ENCODE results near the gene POLE. TPM values are rescaled to one million over a fixed set of nuclear protein-coding genes. Genes with fewer than 3 reads are reported as not detected.
"Not testable (repeated sequence)": the region's sequence is repeated elsewhere in the genome, so short reads cannot be mapped to it uniquely, and the experiment has no call there.

The POLE gene
- total RNA-seq, 1 donor from 2014 or later: 56.7 TPM

GRCh38 chr12:132601171-132601883 is 85.8 kb downstream of the POLE start:
- Histone ChIP-seq H3K36me3 (no peaks in the 10 kb centered on the region), H3K9me3 (no peaks in the 10 kb centered on the region), H3K27ac (peak overlapping the region; percentile 56), H3K27me3 (peaks cover 13% of the 10 kb centered on the region), H3K4me1 (peaks cover 12% of the 10 kb centered on the region), H3K4me3 (peak overlapping the region; percentile 45 to 49)
- intact Hi-C loops (cut with DNase I): no loop called here
- TF ChIP-seq CTCF (IDR thresholded peaks at IDR 0.05) (no peak), POLR2AphosphoS5 (IDR thresholded peaks at IDR 0.05; ENCODE audit: insufficient read depth in 1 of 2, low read depth in 1 of 2) (no peak), POLR2A (IDR thresholded peaks at IDR 0.05) (no peak)
- no peak for DNase-seq (ENCODE audit: extremely low spot score in 2 of 2)

- Histone ChIP-seq H3K4me1 (peaks cover 12% of the 10 kb centered on the region), H3K27me3 (peaks cover 13% of the 10 kb centered on the region)
Measured at GRCh38 chr12:132600048-132601032, 86.8 kb downstream of the POLE start.

GRCh38 chr12:132599502-132599901 is 87.6 kb downstream of the POLE start:
- Histone ChIP-seq H3K27me3 (peaks cover 11% of the 10 kb centered on the region), H3K4me1 (peaks cover 12% of the 10 kb centered on the region)
- intact Hi-C loops (cut with DNase I): not testable (repeated sequence)

More at GRCh38 chr12:132600048-132601032, 86.8 kb downstream of the POLE start:
- no peak for DNase-seq (ENCODE audit: extremely low spot score in 2 of 2)
- peak; percentile 16 to 45 (median 30) for TF ChIP-seq CTCF (IDR thresholded peaks at IDR 0.05)
- no peak for TF ChIP-seq POLR2AphosphoS5 (IDR thresholded peaks at IDR 0.05; ENCODE audit: insufficient read depth in 1 of 2, low read depth in 1 of 2)
- TF ChIP-seq POLR2A (IDR thresholded peaks at IDR 0.05): no peak
- Histone ChIP-seq H3K9me3 (no peaks in the 10 kb centered on the region), H3K36me3 (no peaks in the 10 kb centered on the region), H3K27ac (peak overlapping the region; percentile 56), H3K4me3 (peak overlapping the region; percentile 45 to 49)
- intact Hi-C loops (cut with DNase I): no loop called here

GRCh38 chr12:132597333-132598316 is 89.5 kb downstream of the POLE start:
- Histone ChIP-seq H3K4me1 (peaks cover 17% of the 10 kb centered on the region), H3K27ac (peak overlapping the region; percentile 80), H3K27me3 (no peaks in the 10 kb centered on the region), H3K4me3 (peak overlapping the region in 1 of 2 donors; percentile 48), H3K36me3 (no peaks in the 10 kb centered on the region), H3K9me3 (no peaks in the 10 kb centered on the region)
- no peak for DNase-seq (ENCODE audit: extremely low spot score in 2 of 2)
- TF ChIP-seq POLR2AphosphoS5 (IDR thresholded peaks at IDR 0.05; ENCODE audit: insufficient read depth in 1 of 2, low read depth in 1 of 2): no peak
- no peak for TF ChIP-seq CTCF (IDR thresholded peaks at IDR 0.05)
- no peak for TF ChIP-seq POLR2A (IDR thresholded peaks at IDR 0.05)
- intact Hi-C loops (cut with DNase I): no loop called here

More at GRCh38 chr12:132599502-132599901, 87.6 kb downstream of the POLE start:
- not testable (repeated sequence) for H3K4me3 ChIP-seq; H3K27ac ChIP-seq; DNase-seq (ENCODE audit: extremely low spot score in 2 of 2); H3K36me3 ChIP-seq; H3K9me3 ChIP-seq

GRCh38 chr12:132596016-132596415 is 91.1 kb downstream of the POLE start:
- H3K27ac ChIP-seq: no peak overlapping the region
- TF ChIP-seq CTCF (IDR thresholded peaks at IDR 0.05): no peak
- no peak for TF ChIP-seq POLR2AphosphoS5 (IDR thresholded peaks at IDR 0.05; ENCODE audit: insufficient read depth in 1 of 2, low read depth in 1 of 2)
- intact Hi-C loops (cut with DNase I): no loop called here

More at GRCh38 chr12:132596016-132596415, 91.1 kb downstream of the POLE start:
- H3K36me3 ChIP-seq: no peaks in the 10 kb centered on the region
- no peaks in the 10 kb centered on the region for H3K27me3 ChIP-seq
- no peak overlapping the region for H3K4me3 ChIP-seq
- no peak for DNase-seq (ENCODE audit: extremely low spot score in 2 of 2)
- H3K4me1 ChIP-seq: peaks cover 15% of the 10 kb centered on the region
- no peaks in the 10 kb centered on the region for H3K9me3 ChIP-seq

Data from vagina (tissue), 2 donors.